K562 (cell line): ENCODE measurements around the gene HAUS7. TPM values are rescaled to one million over a fixed set of nuclear protein-coding genes. Genes with fewer than 3 reads are reported as not detected.
A peak's percentile ranks its signal among the peaks of the same experiment; 100 is the strongest.

ENCODE experiments used
- ATAC-seq: fragments of 200-7000 bp; cut with Tn5 transposase; 3 replicates; pipeline ENCODE4 v1.9.1; 2020; ENCODE audit warnings: moderate library complexity
- BruUV-seq: library from RNA; stranded (reverse); fragments of 400-500 nt; replicated peaks from 2 replicates; lab custom pipeline; 2021; lab: Mats Ljungman, UMichigan
- CTCF ChIA-PET: fragments of 300-600 bp; formaldehyde crosslinking; extraction: SDS; loops from one replicate; lab custom pipeline; 2021; ENCODE audit warnings: low intra/inter-chr PET ratio; lab: Yijun Ruan, JAX
- POLR2A ChIA-PET: fragments of 300-600, 350-650 bp; sonication (Branson Sonifier 250); formaldehyde crosslinking; extraction: SDS; loops from one replicate; lab custom pipeline; 2021; ENCODE audit warnings: antibody characterized with exemption, inconsistent platforms; lab: Yijun Ruan, JAX
- DNase-seq, 4 experiments: peaks; one replicate each; pipeline versions ENCODE4 v3.0.0 to v3.0.0-alpha.2; 2011 to 2018; ENCODE audit warnings: low spot score in 3 of 4, mixed read lengths in 3 of 4; ENCODE audit errors: extremely low read depth in 1 of 4
- FAIRE-seq: peaks from 2 replicates; lab custom pipeline; 2011; peaks lifted over from hg19 to GRCh38; lab: Jason Lieb, UNC
- H2AFZ ChIP-seq: 2 replicates; pipeline ENCODE4 v1.6.0; 2011; ENCODE audit warnings: low read depth, low read length, control low read depth, inconsistent platforms
- H3K27ac ChIP-seq: fragments of 200-600 bp; 3 replicates; pipeline ENCODE4 v1.8.0; 2011; ENCODE audit warnings: low read depth, mild to moderate bottlenecking, control low read depth, inconsistent platforms, low read length, moderate library complexity, mixed read lengths; ENCODE audit errors: extremely low read depth
- H3K27me3 ChIP-seq, 2 experiments: fragments of 300-600 bp in 1 of 2; 2 replicates in 1 of 2; 3 replicates in 1 of 2; pipeline versions ENCODE4 v1.6.0 to v1.8.0; 2011; ENCODE audit warnings: inconsistent platforms in 2 of 2, low read length in 2 of 2, mild to moderate bottlenecking in 1 of 2, mixed read lengths in 1 of 2, moderate library complexity in 1 of 2; ENCODE audit not compliant: control insufficient read depth in 2 of 2, insufficient read depth in 2 of 2
- H3K36me3 ChIP-seq: fragments of 300-600 bp; 3 replicates; pipeline ENCODE4 v1.8.0; 2011; ENCODE audit warnings: mild to moderate bottlenecking, low read length, inconsistent platforms; ENCODE audit not compliant: control insufficient read depth, insufficient read depth
- H3K4me1 ChIP-seq, 2 experiments: fragments of 200-600 bp in 1 of 2; replicated peaks in 1 of 2; 2 replicates in 1 of 2; 3 replicates in 1 of 2; pipeline versions ENCODE4 v1.5.1 to v1.8.0; 2011; ENCODE audit warnings: inconsistent platforms in 2 of 2, low read length in 2 of 2, mild to moderate bottlenecking in 1 of 2, mixed read lengths in 1 of 2, moderate library complexity in 1 of 2; ENCODE audit not compliant: control insufficient read depth in 2 of 2, insufficient read depth in 2 of 2
- H3K4me2 ChIP-seq: 2 replicates; pipeline ENCODE4 v1.6.1; 2011; ENCODE audit warnings: low read length, control low read depth, inconsistent platforms, mixed read lengths; ENCODE audit not compliant: insufficient read depth
- H3K4me3 ChIP-seq: fragments of 200-600 bp; sonication (generic), shearing (Covaris generic); 2 replicates; pipeline ENCODE4 v1.5.1; 2016; ENCODE audit warnings: control low read depth, inconsistent platforms
- H3K79me2 ChIP-seq: fragments of 200-600 bp; 3 replicates; pipeline ENCODE4 v1.8.0; 2011; ENCODE audit warnings: low read length, inconsistent platforms; ENCODE audit not compliant: control insufficient read depth, insufficient read depth
- H3K9ac ChIP-seq, 2 experiments: 2 replicates each; pipeline versions ENCODE4 v1.6.0 to v1.6.1; 2011; ENCODE audit warnings: low read depth in 2 of 2, low read length in 2 of 2, control low read depth in 1 of 2, inconsistent platforms in 1 of 2, mild to moderate bottlenecking in 1 of 2, mixed read lengths in 1 of 2; ENCODE audit not compliant: insufficient read depth in 1 of 2
- H3K9me1 ChIP-seq: one replicate; pipeline ENCODE4 v1.6.0; 2011; ENCODE audit warnings: inconsistent platforms, mild to moderate bottlenecking, low read length, moderate library complexity; ENCODE audit not compliant: control insufficient read depth, insufficient read depth
- H3K9me3 ChIP-seq: replicated peaks from 2 replicates; pipeline ENCODE4 v1.5.1; 2011; ENCODE audit warnings: low read depth, low read length, inconsistent platforms; ENCODE audit not compliant: control insufficient read depth, insufficient read depth
- H4K20me1 ChIP-seq: replicated peaks from 2 replicates; pipeline ENCODE4 v1.6.1; 2011; ENCODE audit warnings: low read length, inconsistent platforms, mixed read lengths; ENCODE audit not compliant: control insufficient read depth, insufficient read depth
- BHLHE40 ChIP-seq: IDR thresholded peaks from 2 replicates; pipeline ENCODE4 v1.6.1; 2011; ENCODE audit warnings: low read length, improper control_type of control experiment
- RAD21 ChIP-seq, 2 experiments: fragments of 250-450 bp in 1 of 2; fragments of 450-650 bp in 1 of 2; sonication (Bioruptor Pico) in 1 of 2; formaldehyde crosslinking in 1 of 2; IDR thresholded peaks in 1 of 2; conservative IDR thresholded peaks in 1 of 2; 2 replicates each; pipeline versions ENCODE4 v1.4.0 to v1.8.0; 2020 to 2022; ENCODE audit warnings: mild to moderate bottlenecking in 2 of 2, moderate library complexity in 1 of 2
- SMC3 ChIP-seq: conservative IDR thresholded peaks from 2 replicates; pipeline ENCODE4 v1.6.1; 2011; ENCODE audit warnings: low read depth, low read length, improper control_type of control experiment; ENCODE audit not compliant: insufficient read depth
- ZBTB8A ChIP-seq: fragments of 450-650 bp; IDR thresholded peaks from 2 replicates; pipeline ENCODE4 v1.6.1; 2018; ENCODE audit warnings: mild to moderate bottlenecking, moderate library complexity; ENCODE audit not compliant: partially characterized antibody
- WGBS: fragments of 100-300 bp; shearing (Covaris generic); methylation state at CpG from one replicate; pipeline ENCODE4 v1.1.6; 2016; ENCODE audit warnings: low coverage, mixed read lengths; ENCODE audit not compliant: insufficient coverage; ENCODE audit errors: missing lambda C conversion rate; 5-methylcytosine and 5-hydroxymethylcytosine counted together
- in situ Hi-C: fragments of 300-500 bp; cut with MboI; formaldehyde crosslinking; loops from 4 replicates; pipeline ENCODE4 v1.15.0; 2018; ENCODE audit warnings: inconsistent platforms, mixed read lengths
- intact Hi-C: fragments of 100-400 bp; cut with micrococcal nuclease; formaldehyde crosslinking; loops from 2 replicates; pipeline ENCODE4 v1.14.2; 2022
- polyA plus RNA-seq, 8 experiments: library from polyadenylated mRNA; depleted of rRNA in 4 of 8; stranded (reverse) in 5 of 8; unstranded in 3 of 8; fragments of >200 nt; fragmentation: Nextera tagmentation in 2 of 8; fragmentation: Illumina TruSeq in 1 of 8; extraction: Ambion mirVana in 2 of 8; extraction: Trizol in 1 of 8; gene quantifications; 2 replicates each; pipeline versions ENCODE4 v1.2.1 to v1.2.3, GENCODE V29; 2011 to 2014; ENCODE audit warnings: inconsistent platforms in 1 of 8, missing spikeins in 1 of 8
- total RNA-seq, 7 experiments: library from RNA; depleted of rRNA in 6 of 7; stranded (reverse); fragments of >200 nt in 6 of 7; fragmentation: Illumina TruSeq in 2 of 7; extraction: Trizol in 2 of 7; gene quantifications; 2 replicates each; pipeline versions ENCODE4 v1.2.1 to v1.2.3, GENCODE V29; 2011 to 2021; ENCODE audit warnings: low replicate concordance in 1 of 7
- TF ChIP-seq, protein P1 (sequence below), 2 experiments: fragments of 450-650 bp; formaldehyde crosslinking in 1 of 2; IDR thresholded peaks; 2 replicates each; pipeline versions ENCODE4 v1.4.0 to v1.6.1; 2014 to 2020; ENCODE audit warnings: mild to moderate bottlenecking in 2 of 2, borderline replicate concordance in 1 of 2, low read depth in 1 of 2
- TF ChIP-seq, protein P2 (sequence below), 3 experiments: IDR thresholded peaks in 2 of 3; conservative IDR thresholded peaks in 1 of 3; 2 replicates each; pipeline ENCODE4 v1.5.1; 2011 to 2012; ENCODE audit warnings: low read length in 3 of 3, mild to moderate bottlenecking in 3 of 3, control low read depth in 2 of 3, improper control_type of control experiment in 1 of 3, inconsistent platforms in 1 of 3, low read depth in 1 of 3, mixed read lengths in 1 of 3, moderate library complexity in 1 of 3; ENCODE audit not compliant: insufficient read depth in 2 of 3
- TF ChIP-seq, protein P3 (sequence below): fragments of 250-450 bp; sonication (Bioruptor Pico); IDR thresholded peaks from 2 replicates; pipeline ENCODE4 v1.4.0; 2020; ENCODE audit warnings: mild to moderate bottlenecking

Gene HAUS7
- total and polyA plus RNA-seq, 9 of the 15 experiments (the other 6 are each of a cell fraction or from before 2014, with no cell fraction given) = 10.0 to 94.9 (median 48.8) TPM

DNA sequence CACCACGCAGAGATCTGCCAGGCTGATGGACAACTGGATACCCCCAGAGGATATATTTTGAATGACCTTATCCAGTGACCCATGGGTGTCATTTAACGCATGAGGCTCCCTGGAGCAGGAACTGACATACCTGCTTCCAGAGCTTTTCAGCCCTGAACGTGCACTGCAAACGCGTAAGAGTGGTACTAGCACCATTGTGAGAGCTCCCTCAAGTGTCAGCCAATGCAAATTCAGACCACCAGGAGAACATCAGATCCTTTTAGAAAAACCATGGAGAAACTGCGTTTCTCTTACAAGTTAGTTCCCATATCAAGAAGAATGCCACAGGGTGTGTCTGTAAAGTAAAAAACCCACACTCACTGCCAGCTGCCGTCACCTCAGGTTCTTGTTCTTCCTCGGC, 31.8 kb downstream of the HAUS7 start:
- POLR2A ChIA-PET = interaction anchor here (0.8 kb wide), 1 partner anchor 31 kb away, joined by 3 read pairs; no protein-coding TSS in a partner anchor
- intact Hi-C loops = loop anchor here (5.0 to 10.0 kb wide), 2 partner anchors 36 to 404 kb away; partner anchors contain the start of gene PNMA6E

More for the DNA sequence above, 31.8 kb downstream of the HAUS7 start:
- no peaks in the 10 kb centered on the region for H3K9me3 ChIP-seq
- H3K9ac ChIP-seq = no peak overlapping the region
- no peak overlapping the region for H3K4me2 ChIP-seq
- in situ Hi-C loops = no loop called here
- ATAC-seq (peak; percentile 78), FAIRE-seq (peak; percentile 61), DNase-seq (peak in 1 of 4 experiments; percentile 52)
- no peaks in the 10 kb centered on the region for H3K79me2 ChIP-seq
- TF ChIP-seq ZBTB8A (no peak), BHLHE40 (peak; percentile 64), RAD21 (CRISPR knock-in tag; conservative IDR thresholded peaks at IDR 0.05 in 1 of 2, IDR thresholded peaks at IDR 0.05 in 1 of 2) (peak; percentile 54 to 78), SMC3 (peak; percentile 33; the same call in 1 of the 2 replicates)
- TF ChIP-seq, protein P1, sequence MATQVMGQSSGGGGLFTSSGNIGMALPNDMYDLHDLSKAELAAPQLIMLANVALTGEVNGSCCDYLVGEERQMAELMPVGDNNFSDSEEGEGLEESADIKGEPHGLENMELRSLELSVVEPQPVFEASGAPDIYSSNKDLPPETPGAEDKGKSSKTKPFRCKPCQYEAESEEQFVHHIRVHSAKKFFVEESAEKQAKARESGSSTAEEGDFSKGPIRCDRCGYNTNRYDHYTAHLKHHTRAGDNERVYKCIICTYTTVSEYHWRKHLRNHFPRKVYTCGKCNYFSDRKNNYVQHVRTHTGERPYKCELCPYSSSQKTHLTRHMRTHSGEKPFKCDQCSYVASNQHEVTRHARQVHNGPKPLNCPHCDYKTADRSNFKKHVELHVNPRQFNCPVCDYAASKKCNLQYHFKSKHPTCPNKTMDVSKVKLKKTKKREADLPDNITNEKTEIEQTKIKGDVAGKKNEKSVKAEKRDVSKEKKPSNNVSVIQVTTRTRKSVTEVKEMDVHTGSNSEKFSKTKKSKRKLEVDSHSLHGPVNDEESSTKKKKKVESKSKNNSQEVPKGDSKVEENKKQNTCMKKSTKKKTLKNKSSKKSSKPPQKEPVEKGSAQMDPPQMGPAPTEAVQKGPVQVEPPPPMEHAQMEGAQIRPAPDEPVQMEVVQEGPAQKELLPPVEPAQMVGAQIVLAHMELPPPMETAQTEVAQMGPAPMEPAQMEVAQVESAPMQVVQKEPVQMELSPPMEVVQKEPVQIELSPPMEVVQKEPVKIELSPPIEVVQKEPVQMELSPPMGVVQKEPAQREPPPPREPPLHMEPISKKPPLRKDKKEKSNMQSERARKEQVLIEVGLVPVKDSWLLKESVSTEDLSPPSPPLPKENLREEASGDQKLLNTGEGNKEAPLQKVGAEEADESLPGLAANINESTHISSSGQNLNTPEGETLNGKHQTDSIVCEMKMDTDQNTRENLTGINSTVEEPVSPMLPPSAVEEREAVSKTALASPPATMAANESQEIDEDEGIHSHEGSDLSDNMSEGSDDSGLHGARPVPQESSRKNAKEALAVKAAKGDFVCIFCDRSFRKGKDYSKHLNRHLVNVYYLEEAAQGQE (IDR thresholded peaks at IDR 0.05; ENCODE audit: borderline replicate concordance) = peak; percentile 65
- TF ChIP-seq, protein P1 (CRISPR knock-in tag; IDR thresholded peaks at IDR 0.05; ENCODE audit: low read depth) = no peak
- TF ChIP-seq, protein P2, sequence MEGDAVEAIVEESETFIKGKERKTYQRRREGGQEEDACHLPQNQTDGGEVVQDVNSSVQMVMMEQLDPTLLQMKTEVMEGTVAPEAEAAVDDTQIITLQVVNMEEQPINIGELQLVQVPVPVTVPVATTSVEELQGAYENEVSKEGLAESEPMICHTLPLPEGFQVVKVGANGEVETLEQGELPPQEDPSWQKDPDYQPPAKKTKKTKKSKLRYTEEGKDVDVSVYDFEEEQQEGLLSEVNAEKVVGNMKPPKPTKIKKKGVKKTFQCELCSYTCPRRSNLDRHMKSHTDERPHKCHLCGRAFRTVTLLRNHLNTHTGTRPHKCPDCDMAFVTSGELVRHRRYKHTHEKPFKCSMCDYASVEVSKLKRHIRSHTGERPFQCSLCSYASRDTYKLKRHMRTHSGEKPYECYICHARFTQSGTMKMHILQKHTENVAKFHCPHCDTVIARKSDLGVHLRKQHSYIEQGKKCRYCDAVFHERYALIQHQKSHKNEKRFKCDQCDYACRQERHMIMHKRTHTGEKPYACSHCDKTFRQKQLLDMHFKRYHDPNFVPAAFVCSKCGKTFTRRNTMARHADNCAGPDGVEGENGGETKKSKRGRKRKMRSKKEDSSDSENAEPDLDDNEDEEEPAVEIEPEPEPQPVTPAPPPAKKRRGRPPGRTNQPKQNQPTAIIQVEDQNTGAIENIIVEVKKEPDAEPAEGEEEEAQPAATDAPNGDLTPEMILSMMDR (IDR thresholded peaks at IDR 0.05 in 2 of 3, conservative IDR thresholded peaks at IDR 0.05 in 1 of 3; ENCODE audit: insufficient read depth in 2 of 3, low read depth in 1 of 3, low read length in 3 of 3) = peak; percentile 49 to 58 (median 49)
- TF ChIP-seq, protein P3, sequence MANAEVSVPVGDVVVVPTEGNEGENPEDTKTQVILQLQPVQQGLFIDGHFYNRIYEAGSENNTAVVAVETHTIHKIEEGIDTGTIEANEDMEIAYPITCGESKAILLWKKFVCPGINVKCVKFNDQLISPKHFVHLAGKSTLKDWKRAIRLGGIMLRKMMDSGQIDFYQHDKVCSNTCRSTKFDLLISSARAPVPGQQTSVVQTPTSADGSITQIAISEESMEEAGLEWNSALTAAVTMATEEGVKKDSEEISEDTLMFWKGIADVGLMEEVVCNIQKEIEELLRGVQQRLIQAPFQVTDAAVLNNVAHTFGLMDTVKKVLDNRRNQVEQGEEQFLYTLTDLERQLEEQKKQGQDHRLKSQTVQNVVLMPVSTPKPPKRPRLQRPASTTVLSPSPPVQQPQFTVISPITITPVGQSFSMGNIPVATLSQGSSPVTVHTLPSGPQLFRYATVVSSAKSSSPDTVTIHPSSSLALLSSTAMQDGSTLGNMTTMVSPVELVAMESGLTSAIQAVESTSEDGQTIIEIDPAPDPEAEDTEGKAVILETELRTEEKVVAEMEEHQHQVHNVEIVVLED = no peak
- no peaks in the 10 kb centered on the region for H4K20me1 ChIP-seq
- BruUV-seq = no TSS peak
- 2% methylated on average over 7 of the region's 8 CpGs for WGBS
- peaks cover 7 to 20% of the 10 kb centered on the region in 2 experiments; a peak in 4 of 5 replicates for H3K27me3 ChIP-seq
- H2AFZ ChIP-seq = no peak overlapping the region
- no peaks in the 10 kb centered on the region for H3K36me3 ChIP-seq
- no peak overlapping the region for H3K27ac ChIP-seq
- CTCF ChIA-PET = interaction anchor here (0.6 to 1.6 kb wide), 3 partner anchors 39 to 406 kb away, joined by 3 to 10 read pairs (median 7); no protein-coding TSS in a partner anchor
- H3K4me1 ChIP-seq = peaks cover 0 to 6% of the 10 kb centered on the region in 2 experiments; a peak in 2 of 5 replicates
- no peaks in the 10 kb centered on the region for H3K9me1 ChIP-seq
- H3K4me3 ChIP-seq = no peak overlapping the region
